HG02759 (cell line): ENCODE measurements around the gene TOX2.

Experiments
- ATAC-seq: cut with Tn5 transposase; IDR thresholded peaks from one replicate; pipeline ENCODE4 v1.9.1; 2021; ENCODE audit warnings: mild to moderate bottlenecking, moderate library complexity; ENCODE audit not compliant: unreplicated experiment

The TOX2 gene

DNA sequence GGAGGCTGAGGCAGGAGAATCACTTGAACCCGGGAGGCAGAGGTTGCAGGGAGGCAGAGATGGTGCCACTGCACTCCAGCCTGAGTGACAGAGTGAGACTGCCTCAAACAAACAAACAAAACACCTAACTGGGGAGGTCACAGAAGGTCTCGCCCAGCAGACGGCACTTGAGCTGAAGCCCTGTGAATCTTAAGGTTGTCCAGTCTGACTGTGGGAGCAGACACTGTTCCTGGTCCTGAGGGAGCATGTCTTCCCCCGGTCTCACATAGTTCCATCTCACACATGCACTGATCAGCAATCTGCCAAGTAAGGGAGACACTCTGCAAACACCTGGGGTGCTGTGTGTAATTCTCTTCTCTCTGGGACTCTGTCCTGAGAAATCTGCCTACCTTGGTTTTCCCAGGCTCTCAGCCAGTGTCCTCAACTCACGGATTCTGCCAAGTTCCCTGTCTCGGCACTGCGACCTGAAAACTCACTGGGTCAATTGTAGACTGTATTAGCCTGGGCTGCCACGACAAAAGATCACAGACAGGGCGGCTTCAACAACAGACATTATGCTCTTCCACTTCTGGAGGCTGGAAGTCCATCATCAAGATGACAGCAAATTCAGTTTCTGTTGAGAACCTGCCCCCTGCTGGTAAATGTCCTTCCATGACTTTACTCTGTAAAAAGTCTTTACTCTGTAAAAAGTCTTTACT, 178.0 kb downstream of the TOX2 start:
- no peak for ATAC-seq

DNA sequence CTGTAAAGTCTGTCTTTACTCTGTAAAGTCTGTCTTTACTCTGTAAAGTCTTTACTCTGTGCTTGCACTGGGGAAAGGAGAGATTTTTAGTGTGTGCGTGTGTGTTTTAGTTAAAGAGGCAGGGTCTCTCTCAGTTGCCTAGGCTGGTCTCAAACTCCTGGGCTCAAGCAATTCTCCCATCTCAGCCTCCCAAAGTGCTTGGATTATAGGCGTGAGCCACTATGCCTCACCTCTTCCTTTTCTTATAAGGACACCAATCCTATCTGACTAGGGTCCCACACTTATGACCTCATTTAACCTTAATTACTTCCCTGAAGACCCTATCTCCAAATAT, 178.6 kb downstream of the TOX2 start:
- ATAC-seq = no peak

DNA sequence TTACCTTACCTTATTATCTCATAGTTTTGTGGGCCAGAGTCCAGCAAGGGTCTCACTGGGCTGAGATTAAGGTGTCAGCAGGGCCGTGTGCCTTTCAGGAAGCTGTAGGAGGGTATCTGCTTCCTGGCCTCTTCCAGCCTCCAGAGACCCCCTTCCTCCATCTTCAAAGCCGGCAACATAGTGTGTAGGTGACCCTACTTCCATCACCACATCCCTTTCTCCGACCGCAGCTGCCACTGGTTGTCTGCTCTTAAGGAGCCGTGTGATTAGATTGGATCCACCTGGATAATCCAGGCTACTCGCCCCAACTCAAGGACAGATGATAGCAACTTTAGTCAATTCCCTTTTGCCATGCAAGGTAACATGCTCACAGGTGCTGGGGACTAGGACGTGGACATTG, 181.2 kb downstream of the TOX2 start:
- no peak for ATAC-seq

DNA sequence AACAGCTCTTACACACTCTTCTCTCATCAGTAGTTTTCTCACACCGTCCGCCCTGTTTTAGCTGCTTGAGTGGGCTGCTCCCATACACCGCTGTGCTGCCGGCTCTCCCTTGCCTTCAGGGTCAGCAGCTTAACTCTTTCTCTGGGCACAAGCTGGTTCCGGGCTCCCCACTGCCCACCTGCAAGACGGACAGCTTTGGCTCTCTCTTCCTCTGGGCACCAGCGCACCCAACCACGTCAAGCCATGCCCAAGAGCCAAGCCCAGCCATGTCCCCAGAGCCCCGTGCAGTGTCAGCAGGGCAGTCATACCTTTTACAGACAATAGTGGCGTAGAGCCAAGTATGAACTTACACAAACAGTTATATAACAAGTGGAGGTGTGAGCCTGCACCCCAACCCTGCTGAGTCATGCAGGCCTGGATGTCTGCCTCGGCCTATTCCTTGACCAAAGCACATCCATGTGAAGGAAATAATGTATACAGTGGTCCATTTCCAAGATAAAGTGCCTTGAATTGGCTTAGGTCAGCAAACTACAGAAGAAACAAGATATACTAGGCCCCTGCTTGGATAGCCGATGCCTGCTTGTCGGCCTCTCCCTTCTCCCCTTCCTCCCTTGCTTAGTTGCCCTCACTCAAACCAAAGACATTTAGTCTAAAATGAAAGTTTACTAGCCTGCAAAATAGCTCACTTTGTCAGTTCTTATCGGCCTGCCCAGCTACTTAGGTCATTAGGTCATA, 183.0 kb downstream of the TOX2 start:
- ATAC-seq = no peak

DNA sequence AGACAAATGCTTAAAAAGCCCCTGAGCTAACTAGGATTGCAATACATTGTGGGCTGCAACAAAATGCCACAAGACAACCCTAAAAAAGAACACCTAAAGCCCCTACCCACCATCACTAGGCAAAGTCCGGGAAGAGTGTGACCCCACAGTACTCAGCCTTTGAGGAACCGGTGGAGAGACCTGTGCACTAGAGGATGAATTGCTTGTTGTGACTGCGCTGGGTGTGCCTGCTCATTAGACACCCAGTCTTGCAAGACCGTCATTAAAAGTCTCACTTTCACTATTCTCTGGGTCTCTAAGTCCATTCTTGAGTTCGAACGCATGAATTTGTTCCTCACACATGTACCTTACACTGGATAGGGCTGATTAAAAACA, 183.6 kb downstream of the TOX2 start:
- no peak for ATAC-seq

DNA sequence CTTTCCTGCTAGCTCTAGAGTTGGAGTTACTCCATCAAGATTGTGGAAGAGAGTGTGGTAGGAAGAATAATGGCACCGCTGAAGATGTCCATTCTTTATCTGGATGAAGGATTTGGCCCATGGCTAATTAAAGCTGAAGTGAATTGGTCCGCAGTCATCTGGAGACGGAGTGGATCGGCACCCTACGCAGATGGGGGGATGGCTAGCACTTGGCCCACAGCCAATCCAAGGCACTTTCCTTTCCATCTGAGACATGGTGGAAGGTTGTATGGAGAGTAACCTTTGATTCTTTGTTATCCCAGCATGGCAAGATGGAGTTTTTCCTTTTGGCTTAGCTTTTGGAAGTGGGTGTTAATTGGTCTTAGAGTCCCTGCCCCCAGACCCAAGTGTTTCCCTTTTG, 184.0 kb downstream of the TOX2 start:
- no peak for ATAC-seq

DNA sequence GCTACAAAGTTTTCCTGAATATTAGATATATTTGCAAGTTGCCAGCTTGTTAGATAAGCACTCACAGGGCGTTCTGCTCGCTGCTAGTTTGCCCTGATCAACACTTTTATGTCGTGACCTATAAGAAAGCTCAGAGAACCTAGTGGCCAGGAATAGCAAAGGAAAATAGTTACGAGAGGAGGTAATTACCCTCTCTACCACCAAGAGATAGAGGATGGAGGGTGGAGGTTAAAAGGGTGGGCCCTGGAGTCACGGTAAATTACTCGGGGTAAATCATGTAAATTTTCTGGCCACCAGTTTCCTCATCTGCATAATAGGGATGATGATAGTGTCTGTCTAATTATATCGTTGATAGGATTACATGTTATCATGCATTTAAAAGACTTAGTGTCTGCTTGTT, 185.2 kb downstream of the TOX2 start:
- ATAC-seq = no peak

DNA sequence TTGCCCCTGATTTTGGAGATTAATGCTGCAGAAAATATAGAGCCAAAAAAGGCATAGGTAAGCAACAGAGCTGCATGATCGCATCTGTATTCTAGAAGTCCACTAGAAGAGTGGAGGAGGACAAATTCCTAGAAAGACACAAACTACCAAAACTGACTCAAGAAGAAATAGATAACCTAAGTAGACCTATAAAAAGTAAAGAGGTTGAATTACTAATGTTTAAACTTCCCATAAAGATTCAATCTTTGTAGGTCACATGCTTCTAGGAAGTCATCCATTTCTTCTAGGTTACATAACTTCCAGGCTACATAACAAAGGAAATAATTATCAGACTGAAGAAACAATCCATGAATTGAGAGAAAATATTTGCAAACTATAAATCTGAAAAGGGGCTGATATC, 187.9 kb downstream of the TOX2 start:
- ATAC-seq = no peak

DNA sequence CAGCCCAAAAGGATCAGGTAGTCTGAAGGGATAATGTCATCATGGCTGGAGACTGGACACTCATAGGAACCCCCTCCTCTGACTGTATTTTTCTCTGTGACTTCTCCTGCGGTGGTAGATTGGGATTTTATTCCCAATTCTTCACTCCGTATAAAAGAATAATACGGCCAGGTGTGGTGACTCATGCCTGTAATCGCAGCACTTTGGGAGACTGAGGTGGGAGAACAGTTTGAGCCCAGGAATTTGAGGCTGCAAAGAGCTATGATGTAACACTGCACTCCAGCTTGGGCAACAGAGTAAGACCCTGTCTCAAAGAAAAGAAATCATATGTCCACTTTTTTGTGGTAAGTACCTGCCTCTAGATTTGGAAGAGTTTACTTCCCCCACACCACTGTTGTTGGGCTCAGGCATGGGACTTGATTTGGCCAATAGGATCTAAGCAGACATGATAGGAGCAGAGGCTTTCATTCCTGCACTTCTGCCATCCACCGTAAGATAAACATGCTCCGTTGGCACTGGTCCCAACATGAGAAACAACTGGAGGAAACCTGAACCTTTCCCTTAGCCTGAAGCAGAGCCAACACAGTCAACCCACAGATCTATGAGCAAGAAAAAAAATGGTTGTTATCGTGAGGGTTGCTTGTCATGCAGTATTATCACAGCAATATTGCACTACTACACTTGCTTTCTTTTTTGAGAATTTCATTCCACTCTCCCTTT, 190.3 kb downstream of the TOX2 start:
- ATAC-seq = no peak

DNA sequence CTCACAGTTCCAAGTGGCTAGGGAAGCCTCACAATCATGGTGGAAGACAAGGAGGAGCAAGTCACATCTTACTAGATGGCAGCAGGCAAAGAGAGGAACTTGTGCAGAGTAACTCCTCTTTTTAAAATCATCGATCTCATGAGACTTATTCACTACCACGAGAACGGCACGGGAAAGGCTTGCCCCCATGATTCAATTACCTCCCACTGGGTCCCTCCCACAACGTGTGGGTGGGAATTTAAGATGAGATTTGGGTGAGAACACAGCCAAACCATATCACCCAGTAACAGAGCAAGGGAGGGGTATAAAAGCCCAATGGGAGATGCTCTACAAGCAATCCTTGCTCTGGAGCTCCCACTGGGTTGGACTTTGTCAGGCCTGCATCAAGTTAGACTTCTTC, 192.0 kb downstream of the TOX2 start:
- no peak for ATAC-seq

DNA sequence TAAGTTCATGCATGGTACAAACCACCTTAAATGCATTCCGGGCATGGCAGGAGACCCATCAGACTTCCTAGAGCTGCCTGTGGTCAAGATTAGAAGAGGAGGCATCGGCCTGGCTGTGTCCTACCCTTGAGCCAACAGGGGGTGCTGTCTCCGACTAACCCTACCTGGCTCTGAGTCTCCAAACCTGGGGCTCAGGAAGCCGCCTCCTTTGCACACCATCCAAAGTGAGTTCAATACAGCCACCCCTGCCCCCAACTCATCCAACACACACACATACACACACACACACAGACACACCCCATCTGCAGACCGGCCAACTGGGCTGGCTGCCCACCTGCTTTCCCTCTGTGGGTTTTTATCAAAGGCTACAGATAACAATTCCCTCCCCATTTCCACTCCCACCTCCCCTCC, 195.3 kb downstream of the TOX2 start:
- ATAC-seq = no peak

DNA sequence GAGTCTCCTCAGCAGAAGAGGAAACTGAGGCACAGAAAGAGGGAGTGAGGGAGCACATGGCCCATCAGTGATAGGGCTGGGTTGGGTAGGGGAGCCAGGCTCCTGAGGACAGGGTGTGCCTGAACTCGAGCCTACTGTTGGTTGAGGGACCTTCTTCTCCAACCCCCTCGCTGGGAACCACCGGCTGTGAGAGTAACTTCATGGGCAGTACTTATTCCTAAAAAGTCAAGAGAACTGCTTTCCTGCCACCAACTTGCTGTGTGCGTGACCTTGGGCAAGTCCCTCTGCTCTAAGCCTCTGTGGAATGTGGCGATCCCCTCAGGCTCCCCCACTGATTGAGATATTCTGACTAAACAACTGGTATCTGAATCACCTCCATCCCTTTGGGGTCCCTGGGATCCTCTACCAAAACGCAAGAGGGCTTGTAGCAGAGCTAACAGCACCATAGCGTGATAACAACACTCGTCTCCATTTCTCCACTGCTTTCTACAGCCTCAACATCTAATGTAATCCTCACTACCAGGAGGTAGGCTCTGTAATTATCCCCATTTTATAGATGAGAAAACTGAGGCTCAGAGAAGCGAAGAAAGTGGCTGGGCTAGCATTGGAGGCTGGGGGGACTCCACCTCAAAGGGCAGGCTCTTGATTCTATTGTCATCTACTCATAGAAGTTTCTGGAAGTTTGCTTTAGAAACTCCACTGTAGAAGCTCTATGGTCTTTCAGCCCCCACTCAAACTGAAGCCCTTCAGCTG, 196.3 kb downstream of the TOX2 start:
- ATAC-seq = no peak

DNA sequence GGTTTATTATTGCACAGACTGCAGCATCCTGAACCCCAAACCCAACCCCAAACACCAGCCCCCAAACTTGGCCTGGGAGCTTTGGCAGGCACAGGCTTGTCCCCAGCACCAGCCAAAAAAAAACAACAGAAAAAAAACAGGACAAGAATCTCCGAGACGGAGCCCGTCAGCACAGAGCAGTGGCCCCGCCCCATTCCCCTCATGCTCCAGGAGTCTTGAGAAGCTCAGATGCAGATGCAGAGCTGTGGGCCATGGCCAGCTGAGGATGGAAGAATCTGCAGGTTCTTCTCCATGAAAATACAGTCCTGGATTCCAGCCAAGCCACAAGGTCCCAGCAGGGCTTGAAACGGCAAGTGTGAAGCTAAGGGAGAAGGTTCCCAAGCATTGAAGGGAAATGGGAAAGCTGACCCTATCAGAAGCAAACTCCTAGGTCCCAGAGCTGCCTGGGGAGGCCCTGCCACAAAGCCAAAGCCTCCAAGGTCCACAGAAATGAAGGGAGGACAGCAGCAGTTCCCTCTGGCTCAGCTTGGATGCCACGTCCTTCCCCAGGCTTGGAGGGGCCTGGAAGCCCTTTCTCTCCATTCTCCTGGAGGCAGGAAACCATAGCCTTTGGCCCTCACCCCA, 197.2 kb downstream of the TOX2 start:
- no peak for ATAC-seq

DNA sequence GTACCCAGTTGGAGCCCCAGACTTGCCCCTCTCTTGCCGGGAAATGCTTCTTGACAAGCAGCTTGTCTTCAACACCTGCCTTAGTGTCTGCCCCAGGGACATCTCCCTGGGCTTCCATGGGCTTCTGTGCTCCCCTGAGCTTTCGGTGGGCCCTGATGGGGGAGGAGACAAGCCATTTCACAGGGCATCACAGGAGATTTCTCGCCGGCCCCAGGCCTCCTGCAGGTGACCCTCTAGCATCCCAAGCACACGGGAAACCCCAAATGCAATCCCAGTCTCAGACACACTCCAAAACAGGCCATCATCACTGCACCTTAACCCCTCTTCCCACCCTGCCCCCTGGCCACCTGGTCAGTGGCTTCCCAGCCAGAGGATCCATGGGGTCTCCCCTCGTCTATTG, 197.8 kb downstream of the TOX2 start:
- no peak for ATAC-seq

DNA sequence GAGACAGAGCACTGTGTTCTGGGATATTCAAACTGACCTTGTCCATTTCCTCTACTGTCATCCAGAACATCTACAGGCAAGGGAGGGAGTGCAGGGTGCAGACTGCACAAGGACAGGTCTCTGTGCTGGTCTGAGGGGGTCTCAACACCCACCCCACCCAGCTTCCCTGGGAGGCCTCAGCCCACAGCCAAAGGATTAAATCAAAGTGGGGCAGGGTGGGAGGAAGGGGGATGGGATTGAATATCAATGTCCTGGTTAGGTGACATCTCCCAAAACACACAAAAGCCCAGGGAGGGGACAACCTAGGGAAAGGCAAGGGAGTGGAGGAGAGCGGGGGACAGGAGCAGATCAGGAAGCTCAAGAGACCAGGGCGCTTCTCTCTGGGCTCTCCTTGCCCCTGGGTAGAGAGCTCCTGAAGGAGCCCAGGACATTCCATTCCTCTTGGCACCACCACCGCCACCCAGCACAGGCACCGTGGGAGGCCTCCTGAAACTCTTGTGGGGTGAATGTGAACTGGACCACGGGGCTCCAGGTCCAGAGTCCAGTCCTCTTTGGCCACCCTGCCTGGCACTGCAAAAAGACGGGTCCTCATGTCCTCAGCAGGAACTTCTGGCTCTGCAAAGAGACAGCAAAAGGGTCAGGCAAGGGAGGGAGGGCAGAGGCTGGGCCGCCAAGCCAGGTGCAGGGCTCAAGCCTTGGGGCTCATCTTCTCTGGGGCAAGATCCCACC, 198.4 kb downstream of the TOX2 start:
- ATAC-seq = no peak

DNA sequence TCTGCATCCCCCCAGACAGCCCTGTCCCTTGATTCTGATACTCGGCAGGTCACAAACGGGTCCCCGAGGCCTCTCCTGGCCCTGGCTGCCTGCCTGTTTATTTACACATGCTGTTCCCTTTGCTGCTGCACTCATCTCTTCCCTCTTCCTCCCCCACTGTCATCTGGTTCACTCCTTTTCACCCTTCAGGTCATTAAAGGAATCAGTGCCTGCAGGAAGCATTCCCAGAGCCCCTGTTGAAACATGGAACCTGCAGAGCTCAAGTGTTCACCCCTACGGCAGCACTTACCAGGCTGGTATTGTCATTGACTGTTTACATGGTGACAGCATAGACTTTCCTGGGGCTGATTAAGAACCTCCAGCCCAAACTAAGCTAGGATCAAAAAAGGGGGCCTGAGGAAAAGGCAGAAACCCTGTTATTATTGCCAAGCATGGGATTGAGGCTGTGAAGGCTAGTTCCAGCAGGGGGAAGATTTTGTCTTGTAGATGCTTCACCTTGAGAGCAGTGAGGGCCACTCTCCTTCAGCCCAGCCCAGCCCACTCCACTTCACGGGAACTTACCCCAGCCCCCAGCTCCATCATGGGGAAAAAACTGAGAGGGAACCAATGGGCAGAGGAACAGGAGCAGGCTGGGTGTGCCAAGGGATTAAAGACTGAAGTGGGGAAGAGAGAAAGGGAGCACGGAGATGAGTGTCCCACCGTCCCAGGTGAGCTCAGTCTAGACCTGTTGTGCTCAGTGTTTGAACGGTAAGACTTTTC, 199.1 kb downstream of the TOX2 start:
- ATAC-seq = no peak

DNA sequence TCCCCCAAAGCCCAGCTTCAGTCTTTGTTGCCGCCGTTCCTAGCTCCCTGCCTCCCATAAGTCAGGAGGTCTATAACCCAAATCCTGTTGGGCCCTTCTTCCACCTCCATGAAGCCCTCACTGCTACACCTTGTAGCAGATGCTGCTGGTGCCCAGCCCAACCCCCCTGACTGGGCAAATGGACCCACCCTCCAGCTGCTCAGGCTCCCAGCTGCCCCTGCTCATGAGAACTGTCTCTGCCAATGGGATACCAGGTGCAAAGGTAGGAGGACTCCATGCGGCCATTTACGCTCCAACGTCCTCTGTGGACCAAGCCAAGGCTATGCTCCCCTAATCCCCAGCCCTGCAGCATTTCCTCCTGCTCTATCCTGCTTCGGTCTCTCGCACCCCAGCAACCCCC, 200.5 kb downstream of the TOX2 start:
- no peak for ATAC-seq

DNA sequence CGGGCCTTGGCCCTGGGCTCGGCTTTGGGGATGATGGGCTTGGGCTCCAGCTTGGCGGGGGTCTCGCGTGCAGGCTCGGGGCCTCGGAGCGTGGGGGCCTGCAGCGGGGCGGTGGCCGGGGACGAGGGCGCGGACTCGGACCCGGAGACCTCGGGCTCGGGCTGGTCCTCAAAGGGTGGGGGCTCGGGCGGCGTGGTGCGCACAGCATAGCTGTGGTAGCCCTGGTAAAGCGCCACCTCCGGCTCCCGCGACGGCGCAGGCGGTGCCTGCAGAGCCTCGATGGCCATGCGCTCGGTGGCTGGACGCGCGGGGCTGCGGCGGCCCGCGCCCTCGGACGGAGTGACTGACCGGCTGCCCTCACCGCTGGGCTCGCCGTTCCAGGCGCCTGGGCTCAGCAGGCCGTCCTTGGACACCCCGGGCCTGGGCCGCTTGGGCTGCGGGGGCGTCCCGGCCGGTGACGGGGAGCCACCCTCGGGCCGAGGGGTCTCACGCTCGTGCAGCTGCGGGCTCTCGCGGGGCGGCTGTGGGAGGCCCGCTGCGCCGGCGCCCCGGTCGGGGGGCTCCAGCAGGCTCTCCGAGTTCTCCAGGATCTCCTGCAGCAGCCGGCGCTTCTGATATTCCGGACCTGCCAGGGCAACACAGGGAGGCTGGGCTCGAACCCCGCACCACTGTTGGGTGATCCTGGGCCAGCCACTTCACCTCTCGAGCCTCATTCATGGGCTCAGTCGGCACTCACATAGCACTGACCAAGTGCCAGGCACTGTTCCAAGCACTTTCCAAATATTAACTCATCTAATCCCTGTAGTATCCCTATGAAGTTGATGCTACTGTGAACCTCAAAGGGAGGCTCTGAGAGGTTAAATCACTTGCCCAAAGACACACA, 201.4 kb downstream of the TOX2 start:
- no peak for ATAC-seq
